Type B pancreatic cell (in vitro differentiated cells): Measurements from ENCODE around the gene CCDC154. TPM values are rescaled to one million over a fixed set of nuclear protein-coding genes. Genes with fewer than 3 reads are reported as not detected.
A peak's percentile ranks its signal among the peaks of the same experiment; 100 is the strongest.

Experiments used
- DNase-seq: peaks from one replicate; pipeline ENCODE4 v3.0.0; 2021; ENCODE audit warnings: mixed read lengths; ENCODE audit not compliant: unreplicated experiment; ENCODE audit errors: extremely low spot score
- H3K27ac Mint-ChIP-seq: 2 replicates; pipeline ENCODE4 v1.8.0; 2021; ENCODE audit warnings: mild to moderate bottlenecking, mixed read lengths
- H3K27me3 Mint-ChIP-seq: 2 replicates; pipeline ENCODE4 v1.8.0; 2021; ENCODE audit warnings: mixed read lengths
- H3K36me3 Mint-ChIP-seq: 2 replicates; pipeline ENCODE4 v1.8.0; 2021; ENCODE audit warnings: mixed read lengths
- H3K4me1 Mint-ChIP-seq: one replicate; pipeline ENCODE4 v1.8.0; 2021; ENCODE audit warnings: mixed read lengths; ENCODE audit not compliant: unreplicated experiment
- H3K4me3 Mint-ChIP-seq: 2 replicates; pipeline ENCODE4 v1.8.0; 2021; ENCODE audit warnings: mild to moderate bottlenecking, mixed read lengths
- H3K9me3 Mint-ChIP-seq: 2 replicates; pipeline ENCODE4 v1.8.0; 2021; ENCODE audit warnings: mixed read lengths
- CTCF ChIP-seq: fragments of 200-600 bp; sonication (generic); conservative IDR thresholded peaks from 2 replicates; pipeline ENCODE4 v1.5.0; 2021; ENCODE audit warnings: antibody characterized with exemption, mild to moderate bottlenecking
- total RNA-seq: library from RNA; stranded (reverse); gene quantifications from 2 replicates; pipeline ENCODE4 v1.2.1, GENCODE V29; 2021; ENCODE audit warnings: low replicate concordance

Gene CCDC154
- total RNA-seq, 1 donor from 2014 or later, result 5.0 TPM

- Mint-ChIP-seq H3K4me3 (no peak overlapping the region), H3K27ac (no peak overlapping the region), H3K36me3 (no peaks in the 10 kb centered on the region), H3K4me1 (peaks cover 8% of the 10 kb centered on the region), H3K27me3 (peaks cover 3% of the 10 kb centered on the region), H3K9me3 (no peaks in the 10 kb centered on the region)
- DNase-seq, result no peak
- TF ChIP-seq CTCF, result no peak
These were observed 47.0 kb upstream of the CCDC154 start for GRCh38 chr16:1491327-1491726.

- peak; percentile 58 for DNase-seq
- H3K27me3 Mint-ChIP-seq, result peaks cover 10% of the 10 kb centered on the region
- H3K36me3 Mint-ChIP-seq, result no peaks in the 10 kb centered on the region
- peaks cover 8% of the 10 kb centered on the region for H3K4me1 Mint-ChIP-seq
- H3K27ac Mint-ChIP-seq, result no peak overlapping the region
- no peaks in the 10 kb centered on the region for H3K9me3 Mint-ChIP-seq
- no peak overlapping the region for H3K4me3 Mint-ChIP-seq
- TF ChIP-seq CTCF, result no peak
These were observed 44.7 kb upstream of the CCDC154 start for GRCh38 chr16:1489077-1489476.

GRCh38 chr16:1488619-1489018, 44.3 kb upstream of the CCDC154 start, which contains the start of gene PTX4:
PTX4 (minus strand) TSS chr16:1488944; CDS start chr16:1488909, 35 bp downstream.
- no peak for DNase-seq
- H3K27me3 Mint-ChIP-seq, result peaks cover 15% of the 10 kb centered on the region
- TF ChIP-seq CTCF, result no peak
- peaks cover 8% of the 10 kb centered on the region for H3K4me1 Mint-ChIP-seq
- H3K9me3 Mint-ChIP-seq, result no peaks in the 10 kb centered on the region
- H3K4me3 Mint-ChIP-seq, result no peak within 1 kb of the TSS
- H3K36me3 Mint-ChIP-seq, result no peaks in the 10 kb centered on the region
- H3K27ac Mint-ChIP-seq, result no peak within 1 kb of the TSS

GRCh38 chr16:1488054-1488601, 43.8 kb upstream of the CCDC154 start:
- no peak overlapping the region for H3K4me3 Mint-ChIP-seq
- no peak overlapping the region for H3K27ac Mint-ChIP-seq
- peaks cover 18% of the 10 kb centered on the region for H3K27me3 Mint-ChIP-seq
- TF ChIP-seq CTCF, result no peak
- peak; percentile 65 for DNase-seq
- no peaks in the 10 kb centered on the region for H3K36me3 Mint-ChIP-seq
- no peaks in the 10 kb centered on the region for H3K9me3 Mint-ChIP-seq
- H3K4me1 Mint-ChIP-seq, result peaks cover 8% of the 10 kb centered on the region

GRCh38 chr16:1487395-1488053, 43.2 kb upstream of the CCDC154 start:
- H3K4me3 Mint-ChIP-seq, result no peak overlapping the region
- no peaks in the 10 kb centered on the region for H3K9me3 Mint-ChIP-seq
- peaks cover 21% of the 10 kb centered on the region for H3K27me3 Mint-ChIP-seq
- no peaks in the 10 kb centered on the region for H3K36me3 Mint-ChIP-seq
- H3K27ac Mint-ChIP-seq, result no peak overlapping the region
- TF ChIP-seq CTCF, result no peak
- DNase-seq, result peak; percentile 67
- peaks cover 3% of the 10 kb centered on the region for H3K4me1 Mint-ChIP-seq
